GM19468 (cell line): ENCODE data around the gene EPN3.

Source experiments
- ATAC-seq: cut with Tn5 transposase; IDR thresholded peaks from one replicate; pipeline ENCODE4 v1.9.1; 2021; ENCODE audit warnings: mild to moderate bottlenecking, moderate library complexity, moderate number of reproducible peaks; ENCODE audit not compliant: unreplicated experiment; ENCODE audit errors: extremely low read depth

EPN3 gene

DNA sequence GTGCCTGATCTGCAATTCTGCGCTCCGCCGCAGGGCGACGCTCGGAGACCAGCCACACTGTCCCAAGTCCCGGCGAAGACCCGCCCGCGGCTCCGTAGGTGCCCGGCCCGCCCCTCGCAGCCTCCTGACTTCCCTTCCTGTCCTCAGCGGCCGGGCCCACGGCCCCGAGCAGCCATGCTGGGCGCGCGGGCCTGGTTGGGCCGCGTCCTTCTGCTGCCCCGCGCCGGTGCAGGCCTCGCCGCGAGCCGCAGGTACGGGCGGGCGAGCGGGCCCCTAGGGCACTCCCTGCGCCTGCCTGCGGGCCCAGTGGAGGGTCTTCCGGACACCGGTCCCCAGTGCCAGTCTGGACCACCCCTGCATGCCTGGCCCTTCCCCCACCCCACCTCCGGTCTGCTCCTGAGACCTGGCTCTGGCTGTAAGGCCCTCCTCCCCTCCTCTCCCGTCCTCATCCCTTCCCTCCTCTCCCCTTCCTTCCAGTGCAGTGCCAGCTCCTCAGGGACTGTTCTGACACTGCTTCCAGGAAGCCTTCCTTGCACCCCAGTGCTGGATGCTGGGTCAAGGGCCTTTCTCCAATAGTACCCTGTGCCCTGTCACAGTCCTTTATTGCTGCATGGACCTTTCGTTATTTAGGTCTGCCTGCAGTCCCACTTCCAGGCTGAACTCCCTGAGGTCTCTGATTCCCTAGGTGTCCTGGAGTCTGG is 14.7 kb downstream of the EPN3 start, which contains the start of gene SPATA20:
SPATA20 (plus strand) TSS at position 140 of the 701 bp plus-strand sequence; CDS start at position 175, 35 bp downstream.
- peak; percentile 83 for ATAC-seq

DNA sequence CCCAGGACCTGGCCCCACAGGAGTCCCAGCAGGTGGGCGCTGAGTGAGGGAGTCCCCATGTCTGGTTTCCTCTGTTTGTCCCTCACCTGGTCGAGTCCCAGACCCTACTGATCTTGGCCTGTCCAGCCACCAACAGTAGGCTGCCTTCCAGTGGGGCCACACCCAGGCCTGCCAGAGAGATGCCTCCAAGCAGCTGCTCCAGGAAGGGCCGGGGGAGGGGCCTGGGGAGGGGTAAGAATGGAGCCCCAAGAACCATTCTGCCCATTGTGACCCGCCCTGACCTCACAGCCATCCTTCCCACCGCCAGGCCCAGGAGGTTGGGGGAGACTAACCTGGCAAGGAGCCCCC is 15.2 kb downstream of the EPN3 start:
- ATAC-seq, result no peak

DNA sequence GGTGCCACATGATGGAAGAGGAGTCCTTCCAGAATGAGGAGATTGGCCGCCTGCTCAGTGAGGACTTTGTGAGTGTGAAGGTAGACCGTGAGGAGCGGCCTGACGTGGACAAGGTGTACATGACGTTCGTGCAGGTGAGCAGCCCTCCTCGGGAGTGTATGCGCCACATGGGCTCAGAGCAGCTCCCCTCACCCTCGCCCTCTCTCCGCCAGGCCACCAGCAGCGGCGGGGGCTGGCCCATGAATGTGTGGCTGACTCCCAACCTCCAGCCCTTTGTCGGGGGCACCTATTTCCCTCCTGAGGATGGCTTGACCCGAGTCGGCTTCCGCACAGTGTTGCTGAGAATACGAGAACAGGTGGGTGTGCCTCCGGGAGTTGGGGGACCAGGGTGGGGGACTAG is 16.3 kb downstream of the EPN3 start:
- ATAC-seq, result no peak

- no peak for ATAC-seq
These were observed 16.9 kb downstream of the EPN3 start for GRCh38 chr17:50549256-50549941.

- ATAC-seq, result no peak
These were observed 17.4 kb downstream of the EPN3 start for GRCh38 chr17:50549969-50550368.

DNA sequence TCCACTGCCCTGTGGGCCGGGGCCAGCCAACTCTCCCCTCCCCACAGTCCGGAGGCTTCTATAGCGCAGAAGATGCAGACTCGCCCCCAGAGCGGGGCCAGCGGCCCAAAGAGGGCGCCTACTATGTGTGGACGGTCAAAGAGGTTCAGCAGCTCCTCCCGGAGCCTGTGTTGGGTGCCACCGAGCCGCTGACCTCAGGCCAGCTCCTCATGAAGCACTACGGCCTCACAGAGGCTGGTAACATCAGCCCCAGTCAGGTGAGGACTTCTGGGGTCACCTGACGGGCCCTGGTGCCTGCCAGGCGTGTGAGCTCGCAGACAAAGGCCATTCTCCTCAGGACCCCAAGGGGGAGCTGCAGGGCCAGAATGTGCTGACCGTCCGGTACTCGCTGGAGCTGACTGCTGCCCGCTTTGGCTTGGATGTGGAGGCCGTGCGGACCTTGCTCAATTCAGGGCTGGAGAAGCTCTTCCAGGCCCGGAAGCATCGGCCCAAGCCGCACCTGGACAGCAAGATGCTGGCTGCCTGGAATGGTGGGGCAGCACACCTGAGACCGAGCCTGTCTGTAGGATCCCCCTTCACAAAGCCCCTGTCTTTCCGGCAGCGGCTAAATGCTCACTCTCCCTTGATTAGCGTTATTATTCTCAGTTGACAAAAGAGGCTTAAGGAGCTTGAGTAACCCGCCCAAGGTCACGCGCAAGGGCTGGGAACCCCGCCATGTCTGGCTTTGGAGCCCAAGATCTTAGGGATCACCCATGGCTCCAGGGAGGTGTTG is 18.3 kb downstream of the EPN3 start:
- ATAC-seq, result no peak

GRCh38 chr17:50551433-50551815 is 18.9 kb downstream of the EPN3 start:
- ATAC-seq, result no peak

DNA sequence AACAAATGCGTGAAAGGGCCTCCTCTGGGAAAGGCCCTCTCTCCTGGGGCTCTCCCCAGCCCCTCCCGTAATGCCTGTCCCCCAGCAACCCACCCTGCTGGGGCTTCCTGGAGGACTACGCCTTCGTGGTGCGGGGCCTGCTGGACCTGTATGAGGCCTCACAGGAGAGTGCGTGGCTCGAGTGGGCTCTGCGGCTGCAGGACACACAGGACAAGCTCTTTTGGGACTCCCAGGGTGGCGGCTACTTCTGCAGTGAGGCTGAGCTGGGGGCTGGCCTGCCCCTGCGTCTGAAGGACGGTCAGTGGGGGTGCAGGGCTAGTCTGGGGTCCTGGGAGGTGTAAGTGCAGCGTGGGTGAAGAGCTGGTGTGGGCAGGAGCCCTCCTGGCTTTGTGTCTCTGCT is 19.3 kb downstream of the EPN3 start:
- no peak for ATAC-seq

GRCh38 chr17:50554201-50554600 is 21.7 kb downstream of the EPN3 start:
- ATAC-seq, result no peak

GRCh38 chr17:50556803-50557202 is 24.3 kb downstream of the EPN3 start:
- ATAC-seq, result no peak

GRCh38 chr17:50557630-50558029 is 25.1 kb downstream of the EPN3 start:
- no peak for ATAC-seq

DNA sequence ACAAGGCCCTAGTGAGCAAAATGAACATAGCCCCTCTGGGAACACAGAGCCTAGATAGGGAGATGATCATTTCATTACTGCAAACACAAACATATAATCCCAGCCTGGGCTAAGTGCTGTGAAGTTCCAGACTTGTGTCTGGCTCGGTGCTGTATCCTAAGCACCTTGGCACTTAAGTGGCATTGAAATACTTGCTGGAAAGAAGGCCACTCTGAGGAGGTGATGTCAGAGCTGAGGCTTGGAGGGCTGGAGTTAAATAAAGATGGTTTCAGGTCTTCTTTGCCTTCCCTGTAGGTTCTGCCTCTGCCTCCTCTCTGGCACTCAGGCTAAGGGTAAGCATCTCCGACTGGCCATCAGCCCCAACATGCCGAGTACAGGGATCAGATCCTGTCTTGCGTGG is 25.6 kb downstream of the EPN3 start:
- no peak for ATAC-seq

- no peak for ATAC-seq
These were observed 26.0 kb downstream of the EPN3 start for GRCh38 chr17:50558581-50558940.

GRCh38 chr17:50558941-50559614 is 26.5 kb downstream of the EPN3 start:
- ATAC-seq, result no peak

DNA sequence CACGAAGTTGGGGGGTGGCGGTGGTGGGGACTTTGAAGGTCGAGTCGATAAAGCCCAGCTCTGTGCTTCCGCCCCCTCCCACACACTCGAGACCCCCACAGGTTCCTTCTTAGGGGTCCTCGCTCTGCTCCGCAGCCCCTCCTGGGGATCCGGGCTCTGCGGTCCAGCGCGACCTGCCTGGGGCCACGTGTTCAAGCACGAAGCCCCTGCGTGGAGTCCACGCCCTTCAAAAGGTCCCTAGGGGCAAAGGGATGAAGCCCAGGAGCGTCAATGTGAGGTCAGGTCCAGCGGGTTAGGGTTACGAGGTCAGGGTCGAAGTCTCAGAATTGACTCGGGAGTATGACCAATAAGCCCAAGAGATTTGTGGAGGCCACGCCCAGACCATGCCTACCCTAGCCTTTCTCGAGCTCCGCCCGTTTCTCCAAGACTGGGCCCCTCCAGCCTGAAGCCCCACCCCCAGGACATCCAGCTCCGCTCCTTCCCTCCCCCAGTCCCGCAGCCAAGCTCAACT is 27.2 kb downstream of the EPN3 start:
- ATAC-seq, result no peak

DNA sequence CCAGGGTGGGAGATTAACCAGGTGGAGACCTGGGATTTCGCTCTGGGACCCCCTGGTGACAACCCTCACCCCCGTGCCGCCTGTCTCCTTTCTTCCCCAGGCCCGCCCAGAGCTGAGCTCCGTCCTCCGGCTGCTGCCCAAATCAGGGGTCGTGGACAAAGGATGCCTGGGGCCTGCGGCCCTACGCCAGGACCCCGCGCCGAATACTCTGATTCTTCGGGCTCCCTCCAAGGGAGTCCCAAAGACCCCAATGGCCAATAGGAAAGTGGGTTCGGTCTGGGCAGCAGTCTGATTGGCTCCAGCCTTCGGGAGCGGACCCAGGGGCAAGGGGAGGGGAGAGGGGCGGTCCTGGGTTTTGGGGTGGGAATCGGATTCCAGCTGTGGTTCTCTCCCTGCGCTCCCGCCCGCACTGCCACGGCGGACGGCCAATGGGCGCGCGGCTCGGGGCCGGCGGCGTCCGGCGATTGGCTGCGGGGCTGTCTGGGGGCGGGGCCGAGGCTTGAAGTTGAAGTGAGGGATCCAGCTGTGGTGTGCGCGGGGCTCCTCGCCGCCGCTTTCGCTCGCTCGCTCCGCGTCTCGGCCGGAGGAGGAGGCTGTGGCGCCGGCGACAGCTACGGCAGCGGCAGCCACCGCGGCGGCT is 27.8 kb downstream of the EPN3 start, which contains the start of gene CACNA1G:
CACNA1G (plus strand) TSS at position 531 of the 640 bp plus-strand sequence. CDS start 745 bp downstream, outside the sequence.
- peak; percentile 55 for ATAC-seq

DNA sequence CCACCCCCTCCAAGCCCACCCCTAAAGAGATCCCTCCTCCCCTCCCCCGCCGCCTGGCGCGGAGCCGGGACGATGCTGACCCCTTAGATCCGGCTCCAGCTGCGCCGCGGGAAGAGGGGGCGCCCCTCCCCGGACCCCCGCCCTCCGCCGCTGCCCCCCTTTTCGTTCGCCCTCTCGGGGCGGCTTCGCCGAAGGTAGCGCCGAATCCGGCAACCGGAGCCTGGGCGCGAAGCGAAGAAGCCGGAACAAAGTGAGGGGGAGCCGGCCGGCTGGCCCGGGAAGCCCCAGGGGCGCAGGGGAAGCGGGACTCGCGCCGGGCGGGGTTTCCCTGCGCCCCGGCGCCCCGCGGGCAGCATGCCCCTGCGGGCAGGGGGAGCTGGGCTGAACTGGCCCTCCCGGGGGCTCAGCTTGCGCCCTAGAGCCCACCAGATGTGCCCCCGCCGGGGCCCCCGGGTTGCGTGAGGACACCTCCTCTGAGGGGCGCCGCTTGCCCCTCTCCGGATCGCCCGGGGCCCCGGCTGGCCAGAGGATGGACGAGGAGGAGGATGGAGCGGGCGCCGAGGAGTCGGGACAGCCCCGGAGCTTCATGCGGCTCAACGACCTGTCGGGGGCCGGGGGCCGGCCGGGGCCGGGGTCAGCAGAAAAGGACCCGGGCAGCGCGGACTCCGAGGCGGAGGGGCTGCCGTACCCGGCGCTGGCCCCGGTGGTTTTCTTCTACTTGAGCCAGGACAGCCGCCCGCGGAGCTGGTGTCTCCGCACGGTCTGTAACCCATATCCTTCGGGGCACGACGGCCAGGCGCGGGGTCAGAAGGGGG is 28.6 kb downstream of the EPN3 start:
- peak; percentile 2 for ATAC-seq

- ATAC-seq, result no peak
These were observed 29.2 kb downstream of the EPN3 start for GRCh38 chr17:50561746-50562141.
